Fibroblast of lung (primary cell): ENCODE data around the gene ELMO1.

Experiments used
- EZH2 ChIP-seq: IDR thresholded peaks from 2 replicates; pipeline ENCODE4 v1.5.1; 2012; ENCODE audit warnings: low read length, control low read depth, mild to moderate bottlenecking; ENCODE audit errors: missing control alignments
- TF ChIP-seq, protein P1 (sequence below), 2 donors: IDR thresholded peaks in 1 of 2; conservative IDR thresholded peaks in 1 of 2; 1 replicate in 1 of 2; 2 replicates in 1 of 2; pipeline ENCODE4 v1.5.1; 2011 to 2012; ENCODE audit warnings: low read length in 2 of 2, control low read depth in 1 of 2, inconsistent platforms in 1 of 2, low read depth in 1 of 2, mild to moderate bottlenecking in 1 of 2

DNA sequence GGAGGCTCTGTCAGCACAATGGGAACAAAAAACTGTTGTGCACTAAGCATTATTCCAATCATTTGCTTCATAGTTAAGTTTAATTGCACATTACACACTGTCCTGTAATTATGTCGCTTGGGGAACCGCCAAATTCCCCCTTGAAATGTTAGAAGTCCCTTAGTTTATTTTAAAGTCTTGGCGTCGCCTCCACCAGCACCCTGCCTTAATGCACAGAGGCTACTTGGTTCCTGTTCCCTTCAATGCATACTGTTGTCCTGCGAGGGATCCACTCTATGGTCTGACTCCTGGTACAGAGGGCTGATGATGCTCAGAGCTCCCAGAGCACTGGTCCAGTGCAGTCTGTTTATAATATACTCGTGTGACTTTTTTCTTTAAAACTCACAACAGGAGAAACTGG, 330.7 kb downstream of the ELMO1 start:
- no peak for TF ChIP-seq EZH2
- TF ChIP-seq, protein P1, sequence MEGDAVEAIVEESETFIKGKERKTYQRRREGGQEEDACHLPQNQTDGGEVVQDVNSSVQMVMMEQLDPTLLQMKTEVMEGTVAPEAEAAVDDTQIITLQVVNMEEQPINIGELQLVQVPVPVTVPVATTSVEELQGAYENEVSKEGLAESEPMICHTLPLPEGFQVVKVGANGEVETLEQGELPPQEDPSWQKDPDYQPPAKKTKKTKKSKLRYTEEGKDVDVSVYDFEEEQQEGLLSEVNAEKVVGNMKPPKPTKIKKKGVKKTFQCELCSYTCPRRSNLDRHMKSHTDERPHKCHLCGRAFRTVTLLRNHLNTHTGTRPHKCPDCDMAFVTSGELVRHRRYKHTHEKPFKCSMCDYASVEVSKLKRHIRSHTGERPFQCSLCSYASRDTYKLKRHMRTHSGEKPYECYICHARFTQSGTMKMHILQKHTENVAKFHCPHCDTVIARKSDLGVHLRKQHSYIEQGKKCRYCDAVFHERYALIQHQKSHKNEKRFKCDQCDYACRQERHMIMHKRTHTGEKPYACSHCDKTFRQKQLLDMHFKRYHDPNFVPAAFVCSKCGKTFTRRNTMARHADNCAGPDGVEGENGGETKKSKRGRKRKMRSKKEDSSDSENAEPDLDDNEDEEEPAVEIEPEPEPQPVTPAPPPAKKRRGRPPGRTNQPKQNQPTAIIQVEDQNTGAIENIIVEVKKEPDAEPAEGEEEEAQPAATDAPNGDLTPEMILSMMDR (conservative IDR thresholded peaks at IDR 0.05 in 1 of 2, IDR thresholded peaks at IDR 0.05 in 1 of 2; ENCODE audit: low read depth in 1 of 2, low read length in 2 of 2), result no peak
